Activated CD4-positive, alpha-beta T cell treated with anti-CD3 and anti-CD28 coated beads for 24 hours (primary cell): ENCODE measurements around the gene FTO.

Source experiments
- DNase-seq, 2 donors: peaks; one replicate each; pipeline ENCODE4 v3.0.0-alpha.2; 2020; ENCODE audit warnings: low read depth in 2 of 2

FTO gene

GRCh38 chr16:53933407-53933806 lies 229.5 kb downstream of the FTO start:
- no peak for DNase-seq

GRCh38 chr16:53936052-53936451 lies 232.1 kb downstream of the FTO start:
- DNase-seq: no peak

- DNase-seq: no peak
These were observed 232.6 kb downstream of the FTO start for GRCh38 chr16:53936529-53936928.

GRCh38 chr16:53937161-53937880 lies 233.4 kb downstream of the FTO start:
- DNase-seq: no peak

GRCh38 chr16:53944025-53944424 lies 240.1 kb downstream of the FTO start:
- DNase-seq: no peak

GRCh38 chr16:53945996-53946395 lies 242.0 kb downstream of the FTO start:
- DNase-seq: no peak

- DNase-seq: no peak
These were observed 242.9 kb downstream of the FTO start for GRCh38 chr16:53946746-53947386.

GRCh38 chr16:53947642-53948041 lies 243.7 kb downstream of the FTO start:
- DNase-seq: no peak

- no peak for DNase-seq
These were observed 244.4 kb downstream of the FTO start for GRCh38 chr16:53948326-53948725.

- DNase-seq: no peak
These were observed 244.9 kb downstream of the FTO start for GRCh38 chr16:53948734-53949430.

GRCh38 chr16:53949715-53950410 lies 245.9 kb downstream of the FTO start:
- no peak for DNase-seq

- DNase-seq: no peak
These were observed 246.7 kb downstream of the FTO start for GRCh38 chr16:53950677-53951076.

GRCh38 chr16:53952215-53953208 lies 248.6 kb downstream of the FTO start:
- DNase-seq: no peak

GRCh38 chr16:53953336-53953735 lies 249.4 kb downstream of the FTO start:
- no peak for DNase-seq

GRCh38 chr16:53955221-53955875 lies 251.4 kb downstream of the FTO start:
- no peak for DNase-seq

GRCh38 chr16:53958341-53958880 lies 254.5 kb downstream of the FTO start:
- no peak for DNase-seq

GRCh38 chr16:53960050-53960812 lies 256.3 kb downstream of the FTO start:
- no peak for DNase-seq

GRCh38 chr16:53960954-53961616 lies 257.1 kb downstream of the FTO start:
- DNase-seq: no peak

- no peak for DNase-seq
These were observed 258.1 kb downstream of the FTO start for GRCh38 chr16:53962041-53962440.
